ENCODE data around the gene LPCAT1.

DNA sequence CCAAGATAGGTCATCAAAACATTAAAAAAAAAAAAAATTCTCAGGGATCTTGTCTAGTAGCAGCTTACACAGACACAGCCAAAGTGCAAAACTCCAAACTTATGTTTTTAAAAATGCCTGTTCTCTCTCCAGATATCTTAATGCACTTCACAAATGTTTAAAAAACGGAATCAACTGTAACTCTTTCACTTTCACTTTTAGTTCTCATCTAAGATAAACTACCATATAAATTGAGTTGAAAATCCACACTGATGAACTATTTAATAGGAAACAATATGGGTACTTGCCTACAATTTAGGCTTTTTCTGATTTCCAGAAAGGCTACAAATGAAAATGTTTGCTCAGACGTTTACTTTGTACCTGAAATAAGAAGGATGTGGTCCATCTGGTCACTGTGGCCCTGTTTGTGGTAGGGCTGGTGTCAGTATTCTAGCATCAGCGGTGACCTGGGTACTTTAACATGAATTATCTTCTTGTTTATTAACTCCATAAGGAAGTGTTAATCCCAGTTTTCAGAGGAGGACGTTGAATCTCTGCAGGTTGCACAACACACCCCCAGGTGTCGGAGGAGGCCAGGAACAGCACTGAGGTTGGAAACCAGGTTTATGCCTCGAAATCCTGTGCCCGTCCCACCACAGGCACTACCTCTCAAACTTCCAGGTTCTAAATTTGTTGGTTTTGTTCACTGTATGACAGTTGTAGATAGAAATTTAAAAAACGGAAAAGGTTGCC lies 13.3 kb upstream of the LPCAT1 start:
- no peak for TF ChIP-seq POLR2A (IDR thresholded peaks at IDR 0.05; ENCODE audit: low read length)
- TF ChIP-seq GATA1 (IDR thresholded peaks at IDR 0.05; ENCODE audit: low read depth, low read length) = no peak
